ENCODE data around the gene AP3B1. TPM values are rescaled to one million over a fixed set of nuclear protein-coding genes. Genes with fewer than 3 reads are reported as not detected.

Gene AP3B1
- total and polyA plus RNA-seq, 2 experiments from 2014 or later, result 29.4 to 41.4 TPM

DNA sequence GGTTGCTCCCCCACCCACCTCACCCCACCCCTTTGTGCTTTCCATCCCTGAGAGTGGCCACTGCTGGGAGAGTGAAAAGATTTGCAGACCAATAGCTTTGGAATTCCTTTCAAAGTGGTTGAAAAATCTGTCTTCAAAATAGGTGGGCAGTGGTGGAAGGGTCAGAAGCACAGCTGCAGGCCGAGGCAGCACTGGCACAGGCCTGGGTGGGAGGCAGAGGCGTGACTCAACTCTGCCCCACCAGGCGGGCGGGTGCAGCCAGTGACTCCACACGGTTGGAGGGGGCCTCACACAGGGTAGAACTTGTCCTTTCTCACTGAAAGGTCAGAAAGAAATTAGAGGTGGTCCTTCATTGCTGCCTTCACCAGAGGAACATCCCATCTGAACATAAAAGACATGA is 303.4 kb downstream of the AP3B1 start:
- H3K9me2 ChIP-seq (replicated peaks; ENCODE audit: insufficient read depth), result no peaks in the 10 kb centered on the region
- no peak for DNase-seq (ENCODE audit: low spot score)
- no peaks in the 10 kb centered on the region for H3K79me2 ChIP-seq
- no peaks in the 10 kb centered on the region for H3K27me3 ChIP-seq
- H2AFZ ChIP-seq, result no peak overlapping the region
- no peaks in the 10 kb centered on the region for H3K36me3 ChIP-seq (replicated peaks; ENCODE audit: insufficient read depth, low read depth)
- no peak overlapping the region for H3K4me3 ChIP-seq
- H3K4me1 ChIP-seq (ENCODE audit: insufficient read depth), result no peaks in the 10 kb centered on the region
- no peak for TF ChIP-seq EZH2 (IDR thresholded peaks at IDR 0.05; ENCODE audit: borderline replicate concordance)
- TF ChIP-seq, protein P1, sequence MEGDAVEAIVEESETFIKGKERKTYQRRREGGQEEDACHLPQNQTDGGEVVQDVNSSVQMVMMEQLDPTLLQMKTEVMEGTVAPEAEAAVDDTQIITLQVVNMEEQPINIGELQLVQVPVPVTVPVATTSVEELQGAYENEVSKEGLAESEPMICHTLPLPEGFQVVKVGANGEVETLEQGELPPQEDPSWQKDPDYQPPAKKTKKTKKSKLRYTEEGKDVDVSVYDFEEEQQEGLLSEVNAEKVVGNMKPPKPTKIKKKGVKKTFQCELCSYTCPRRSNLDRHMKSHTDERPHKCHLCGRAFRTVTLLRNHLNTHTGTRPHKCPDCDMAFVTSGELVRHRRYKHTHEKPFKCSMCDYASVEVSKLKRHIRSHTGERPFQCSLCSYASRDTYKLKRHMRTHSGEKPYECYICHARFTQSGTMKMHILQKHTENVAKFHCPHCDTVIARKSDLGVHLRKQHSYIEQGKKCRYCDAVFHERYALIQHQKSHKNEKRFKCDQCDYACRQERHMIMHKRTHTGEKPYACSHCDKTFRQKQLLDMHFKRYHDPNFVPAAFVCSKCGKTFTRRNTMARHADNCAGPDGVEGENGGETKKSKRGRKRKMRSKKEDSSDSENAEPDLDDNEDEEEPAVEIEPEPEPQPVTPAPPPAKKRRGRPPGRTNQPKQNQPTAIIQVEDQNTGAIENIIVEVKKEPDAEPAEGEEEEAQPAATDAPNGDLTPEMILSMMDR (IDR thresholded peaks at IDR 0.05; ENCODE audit: poor library complexity), result no peak
- TF ChIP-seq EZH2phosphoT487 (IDR thresholded peaks at IDR 0.05; ENCODE audit: low read depth, severe bottlenecking, unreplicated experiment), result no peak
- no peaks in the 10 kb centered on the region for H4K20me1 ChIP-seq (ENCODE audit: insufficient read depth, poor library complexity, severe bottlenecking)
- H3K27ac ChIP-seq, result no peak overlapping the region
- H3K9me3 ChIP-seq (ENCODE audit: low read depth), result no peaks in the 10 kb centered on the region
- WGBS (ENCODE audit: low lambda C conversion rate, missing lambda C conversion rate), result 66% methylated on average over 5 of the region's 5 CpGs
- H3K4me2 ChIP-seq, result no peak overlapping the region

DNA sequence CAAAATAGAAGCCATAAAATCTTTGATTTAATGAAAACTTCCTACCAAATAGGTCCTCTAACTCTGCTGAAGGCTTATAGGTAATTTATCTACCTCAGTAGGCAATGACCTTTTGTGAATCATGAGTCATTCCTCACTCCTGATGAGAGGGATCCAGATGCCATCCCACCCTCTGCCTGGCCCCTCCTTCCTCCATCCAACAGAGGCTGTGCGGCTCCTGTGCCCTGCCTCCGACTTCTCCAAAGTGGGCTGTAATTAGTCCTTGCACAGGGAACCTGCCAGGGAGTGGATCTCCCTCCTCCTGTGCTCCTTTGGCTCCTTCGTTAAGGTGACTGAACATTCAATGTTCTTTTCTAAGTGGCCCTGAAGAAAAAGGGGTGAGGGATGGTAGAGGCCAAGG is 304.5 kb downstream of the AP3B1 start:
- no peaks in the 10 kb centered on the region for H3K9me3 ChIP-seq (ENCODE audit: low read depth)
- TF ChIP-seq EZH2phosphoT487 (IDR thresholded peaks at IDR 0.05; ENCODE audit: low read depth, severe bottlenecking, unreplicated experiment) (no peak), EZH2 (IDR thresholded peaks at IDR 0.05; ENCODE audit: borderline replicate concordance) (no peak)
- TF ChIP-seq, protein P1 (IDR thresholded peaks at IDR 0.05; ENCODE audit: poor library complexity), result no peak
- 61% methylated on average over 3 of the region's 3 CpGs for WGBS (ENCODE audit: low lambda C conversion rate, missing lambda C conversion rate)
- no peaks in the 10 kb centered on the region for H3K36me3 ChIP-seq (replicated peaks; ENCODE audit: insufficient read depth, low read depth)
- no peaks in the 10 kb centered on the region for H3K9me2 ChIP-seq (replicated peaks; ENCODE audit: insufficient read depth)
- no peak overlapping the region for H3K27ac ChIP-seq
- H4K20me1 ChIP-seq (ENCODE audit: insufficient read depth, poor library complexity, severe bottlenecking), result no peaks in the 10 kb centered on the region
- H3K4me2 ChIP-seq, result no peak overlapping the region
- no peak overlapping the region for H2AFZ ChIP-seq
- H3K4me3 ChIP-seq, result no peak overlapping the region
- H3K79me2 ChIP-seq, result no peaks in the 10 kb centered on the region
- peaks cover under 1% of the 10 kb centered on the region for H3K4me1 ChIP-seq (ENCODE audit: insufficient read depth)
- DNase-seq (ENCODE audit: low spot score), result no peak
- H3K27me3 ChIP-seq, result no peaks in the 10 kb centered on the region

DNA sequence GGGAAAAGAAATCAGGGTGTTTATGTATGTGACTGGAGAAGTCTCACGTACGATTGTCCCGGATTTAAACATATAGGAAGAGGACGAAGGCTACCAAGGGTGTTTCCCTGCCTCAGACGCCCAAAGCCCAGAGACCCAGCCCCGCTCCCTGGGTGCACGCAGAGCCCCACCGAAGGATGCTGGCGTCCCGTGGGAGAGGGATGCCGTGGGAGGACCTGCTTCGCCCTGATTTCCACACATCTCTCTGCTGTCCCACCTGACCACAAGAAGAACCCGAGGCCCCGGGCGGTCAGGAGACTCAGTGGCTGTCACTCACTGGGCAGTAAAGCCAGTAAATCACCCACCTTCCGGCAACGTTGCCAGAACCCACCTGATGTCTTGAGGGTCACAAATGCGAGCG is 306.5 kb downstream of the AP3B1 start:
- Histone ChIP-seq H3K9me2 (replicated peaks; ENCODE audit: insufficient read depth) (no peaks in the 10 kb centered on the region), H3K27ac (no peak overlapping the region), H2AFZ (no peak overlapping the region), H3K4me2 (no peak overlapping the region), H4K20me1 (ENCODE audit: insufficient read depth, poor library complexity, severe bottlenecking) (no peaks in the 10 kb centered on the region), H3K27me3 (no peaks in the 10 kb centered on the region), H3K36me3 (replicated peaks; ENCODE audit: insufficient read depth, low read depth) (no peaks in the 10 kb centered on the region), H3K4me1 (ENCODE audit: insufficient read depth) (peaks cover 11% of the 10 kb centered on the region), H3K9me3 (ENCODE audit: low read depth) (no peaks in the 10 kb centered on the region), H3K79me2 (no peaks in the 10 kb centered on the region), H3K4me3 (no peak overlapping the region)
- TF ChIP-seq EZH2 (IDR thresholded peaks at IDR 0.05; ENCODE audit: borderline replicate concordance) (no peak), EZH2phosphoT487 (IDR thresholded peaks at IDR 0.05; ENCODE audit: low read depth, severe bottlenecking, unreplicated experiment) (no peak)
- TF ChIP-seq, protein P1 (IDR thresholded peaks at IDR 0.05; ENCODE audit: poor library complexity), result no peak
- WGBS (ENCODE audit: low lambda C conversion rate, missing lambda C conversion rate), result 93% methylated on average over 19 of the region's 19 CpGs
- no peak for DNase-seq (ENCODE audit: low spot score)

DNA sequence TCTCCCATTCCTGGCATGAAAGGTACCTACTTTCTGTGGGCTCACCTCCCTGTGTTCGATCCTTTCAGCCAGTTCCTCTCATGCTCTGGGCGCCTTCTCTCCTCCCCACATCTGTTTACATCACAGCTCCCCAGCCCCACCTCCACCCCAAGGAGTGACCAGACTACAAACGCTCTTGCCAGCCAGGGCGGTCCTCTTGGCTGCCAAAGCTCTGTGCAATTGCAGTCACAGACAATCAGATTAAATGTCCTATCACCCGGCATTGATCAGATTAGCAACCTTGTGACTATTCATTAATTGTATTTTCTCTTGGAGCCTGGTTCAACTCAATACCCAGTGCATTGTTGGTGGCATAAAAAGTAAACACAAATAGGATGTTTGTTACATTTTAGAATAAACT is 307.2 kb downstream of the AP3B1 start:
- no peak overlapping the region for H2AFZ ChIP-seq
- TF ChIP-seq EZH2 (IDR thresholded peaks at IDR 0.05; ENCODE audit: borderline replicate concordance), result no peak
- TF ChIP-seq, protein P1 (IDR thresholded peaks at IDR 0.05; ENCODE audit: poor library complexity), result no peak
- no peak for TF ChIP-seq EZH2phosphoT487 (IDR thresholded peaks at IDR 0.05; ENCODE audit: low read depth, severe bottlenecking, unreplicated experiment)
- 56% methylated on average over 5 of the region's 5 CpGs for whole genome bisulfite sequencing (ENCODE audit: low lambda C conversion rate, missing lambda C conversion rate)
- no peaks in the 10 kb centered on the region for H3K79me2 ChIP-seq
- no peak overlapping the region for H3K4me2 ChIP-seq
- peaks cover 11% of the 10 kb centered on the region for H3K4me1 ChIP-seq (ENCODE audit: insufficient read depth)
- no peak overlapping the region for H3K4me3 ChIP-seq
- DNase-seq (ENCODE audit: low spot score), result no peak
- no peaks in the 10 kb centered on the region for H3K9me3 ChIP-seq (ENCODE audit: low read depth)
- H3K9me2 ChIP-seq (replicated peaks; ENCODE audit: insufficient read depth), result no peaks in the 10 kb centered on the region
- H4K20me1 ChIP-seq (ENCODE audit: insufficient read depth, poor library complexity, severe bottlenecking), result no peaks in the 10 kb centered on the region
- no peaks in the 10 kb centered on the region for H3K36me3 ChIP-seq (replicated peaks; ENCODE audit: insufficient read depth, low read depth)
- no peaks in the 10 kb centered on the region for H3K27me3 ChIP-seq
- no peak overlapping the region for H3K27ac ChIP-seq
